HK-2 (cell line): ENCODE data around the gene YIPF1.

ENCODE experiments used
- DNase-seq: peaks from one replicate; pipeline ENCODE4 v3.0.0-alpha.2; 2018; ENCODE audit not compliant: unreplicated experiment

Gene YIPF1

DNA sequence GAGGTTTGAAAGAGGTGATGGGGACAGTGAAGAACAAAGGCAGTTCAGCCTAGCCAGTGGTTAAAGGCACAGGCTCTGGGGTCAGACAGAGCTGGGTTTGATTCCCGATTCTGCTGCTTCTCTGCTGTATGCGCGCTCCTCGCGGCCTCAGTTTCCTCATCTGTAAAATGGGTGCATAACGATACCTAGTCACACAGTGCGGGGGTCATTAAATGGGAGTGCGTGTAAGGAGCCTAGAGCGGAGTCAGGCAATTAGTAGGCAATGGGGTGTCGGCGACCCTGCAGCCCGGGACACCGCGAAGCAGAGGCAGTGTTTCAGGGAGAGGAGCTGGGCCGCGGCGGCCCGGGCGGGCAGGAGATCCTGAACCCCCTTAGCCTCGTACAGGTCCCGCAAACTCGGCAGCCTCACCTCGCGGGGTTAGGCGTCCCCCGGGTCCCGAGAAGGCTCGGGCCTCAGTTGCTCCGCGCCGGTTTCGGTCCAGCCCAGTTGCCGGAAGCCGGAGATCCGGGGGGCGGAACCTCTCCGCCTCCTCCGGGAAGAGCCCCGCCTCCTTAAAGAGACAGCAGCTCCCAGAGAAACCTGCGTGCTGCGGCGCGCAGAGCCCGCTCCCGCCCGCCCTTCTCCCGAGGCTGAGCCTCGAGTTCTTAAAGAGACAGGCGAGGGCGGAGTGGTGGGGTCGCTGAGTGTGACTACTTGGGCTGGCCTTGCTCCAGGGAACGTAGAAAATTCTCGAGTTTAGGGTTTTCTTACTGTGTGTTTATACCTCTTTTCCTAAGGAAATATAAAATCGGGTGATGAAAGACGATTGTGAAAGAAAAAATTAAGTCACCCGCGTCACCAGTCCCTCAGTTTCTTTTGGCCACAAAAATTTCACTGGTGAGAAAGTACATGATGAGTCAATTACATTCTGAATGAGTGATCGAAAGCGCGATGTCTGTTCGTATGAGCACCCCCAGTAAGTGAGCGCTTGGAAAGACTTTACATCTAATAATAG is at the start of gene YIPF1:
TSS of gene YIPF1 (minus strand) at position 494 of the 995 bp plus-strand sequence. CDS start 860 bp downstream, outside the sequence.
- DNase-seq, result peak; percentile 86

DNA sequence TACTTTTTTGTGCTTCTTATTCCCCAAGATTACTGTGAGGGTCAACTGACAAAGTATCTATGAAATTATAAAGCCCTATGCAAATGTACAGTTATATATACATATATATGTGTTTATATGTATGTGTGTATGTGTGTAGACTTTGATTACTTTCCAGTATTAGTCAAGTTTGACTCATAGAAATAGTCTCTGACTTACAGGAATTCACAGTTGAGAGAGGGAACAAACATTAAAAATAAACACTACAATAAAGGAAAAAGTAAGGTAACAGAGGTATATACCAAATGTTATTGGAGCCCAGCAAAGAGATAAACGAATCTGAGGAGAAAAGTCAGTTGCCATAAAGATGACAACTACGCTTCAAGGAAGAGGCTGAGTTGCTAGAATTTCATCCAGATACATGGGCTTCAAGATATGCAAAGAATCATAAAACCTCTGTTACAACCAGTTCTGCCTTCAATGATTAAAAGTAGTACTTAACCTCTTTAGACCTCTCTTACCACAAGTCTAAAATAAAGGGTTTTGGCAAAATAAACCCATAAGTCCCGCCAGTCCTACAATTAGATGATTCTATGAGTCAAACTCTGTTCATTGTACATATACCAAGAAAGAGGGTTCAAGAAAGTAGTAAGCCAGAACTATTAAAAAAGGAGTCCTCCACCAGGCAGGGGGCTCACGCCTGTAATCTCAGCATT is 48.7 kb upstream of the YIPF1 start:
- DNase-seq, result no peak

DNA sequence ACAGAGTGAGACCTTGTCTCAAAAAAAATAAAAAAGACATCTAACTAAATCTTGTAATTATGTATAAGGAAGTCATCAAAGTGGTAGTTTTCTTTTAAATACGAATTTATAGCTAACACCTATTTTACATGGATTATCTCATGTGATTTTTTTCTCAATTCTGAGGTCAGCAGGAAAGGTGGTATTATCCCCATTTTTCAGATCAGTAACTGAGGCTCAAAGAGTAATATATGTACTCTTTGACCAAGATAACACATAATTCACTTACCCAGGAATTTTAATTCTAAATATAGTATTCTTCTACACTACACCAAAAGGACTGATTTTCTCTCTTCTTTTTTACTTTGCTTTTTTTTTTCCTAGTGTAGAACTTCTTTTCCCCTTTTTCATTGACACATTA is 46.8 kb upstream of the YIPF1 start:
- no peak for DNase-seq

DNA sequence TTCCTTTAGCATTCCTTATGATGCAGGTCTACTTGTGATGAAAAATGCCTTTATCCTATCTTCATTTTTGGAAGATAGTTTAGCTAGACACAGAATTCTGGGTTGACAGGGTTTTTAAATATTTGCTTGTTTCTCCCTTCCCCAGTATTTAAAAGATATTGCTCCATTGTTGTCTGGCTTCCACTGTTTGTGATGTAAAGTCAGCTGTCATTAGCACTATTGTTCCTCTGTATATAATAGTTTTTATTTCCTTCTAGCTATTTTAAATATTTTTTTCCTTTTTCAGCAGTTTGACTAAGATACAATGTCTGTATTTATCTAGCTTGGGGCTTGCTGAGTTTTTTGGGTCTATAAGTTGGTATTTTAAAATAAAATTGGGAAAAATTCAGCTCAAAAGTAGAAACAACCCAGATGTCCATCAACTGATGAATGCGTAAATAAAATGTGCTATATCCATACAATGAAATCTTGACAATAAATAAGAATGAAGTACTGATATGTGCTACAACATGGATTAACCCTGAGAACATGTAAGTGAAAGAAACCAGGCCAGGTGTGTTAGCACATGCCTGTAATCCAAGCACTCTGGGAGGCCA is 44.7 kb upstream of the YIPF1 start:
- DNase-seq, result no peak

DNA sequence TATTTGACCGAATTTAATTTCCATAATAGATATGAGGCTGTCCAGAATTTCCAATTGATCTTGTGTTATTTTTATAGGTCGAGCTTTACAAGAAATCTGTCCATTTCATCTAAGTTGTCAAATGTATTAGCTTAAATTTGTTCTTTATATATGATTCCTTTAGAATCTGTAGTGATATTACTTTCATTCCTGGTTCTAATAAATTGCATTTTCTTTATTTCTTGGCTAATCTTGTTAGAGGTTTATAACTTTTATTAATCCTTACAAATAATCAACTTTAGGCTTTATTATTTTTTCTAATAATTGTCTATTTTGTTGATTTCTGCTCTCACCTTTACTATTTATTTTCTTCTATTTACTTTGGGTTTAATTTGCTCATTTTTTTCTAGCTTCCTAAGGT is 41.9 kb upstream of the YIPF1 start:
- DNase-seq, result no peak

DNA sequence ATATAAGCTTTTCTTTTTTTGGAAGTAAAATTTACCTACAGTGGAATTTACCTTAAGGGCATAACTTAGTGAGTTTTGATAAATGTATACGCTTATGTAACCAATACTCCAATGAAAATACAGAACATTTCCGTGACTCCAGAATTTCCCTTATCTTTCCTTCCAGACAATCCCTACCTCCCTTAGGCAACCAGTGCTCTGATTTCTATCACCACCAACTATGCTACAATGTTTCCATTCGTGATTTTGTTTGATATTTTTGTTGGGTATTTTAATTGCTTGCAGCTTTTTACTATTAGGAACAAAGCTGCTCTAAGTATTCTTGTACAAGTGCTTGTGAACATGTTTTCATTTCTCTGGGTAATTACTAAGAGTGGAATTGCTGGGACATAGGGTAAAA is 41.3 kb upstream of the YIPF1 start:
- DNase-seq, result no peak

DNA sequence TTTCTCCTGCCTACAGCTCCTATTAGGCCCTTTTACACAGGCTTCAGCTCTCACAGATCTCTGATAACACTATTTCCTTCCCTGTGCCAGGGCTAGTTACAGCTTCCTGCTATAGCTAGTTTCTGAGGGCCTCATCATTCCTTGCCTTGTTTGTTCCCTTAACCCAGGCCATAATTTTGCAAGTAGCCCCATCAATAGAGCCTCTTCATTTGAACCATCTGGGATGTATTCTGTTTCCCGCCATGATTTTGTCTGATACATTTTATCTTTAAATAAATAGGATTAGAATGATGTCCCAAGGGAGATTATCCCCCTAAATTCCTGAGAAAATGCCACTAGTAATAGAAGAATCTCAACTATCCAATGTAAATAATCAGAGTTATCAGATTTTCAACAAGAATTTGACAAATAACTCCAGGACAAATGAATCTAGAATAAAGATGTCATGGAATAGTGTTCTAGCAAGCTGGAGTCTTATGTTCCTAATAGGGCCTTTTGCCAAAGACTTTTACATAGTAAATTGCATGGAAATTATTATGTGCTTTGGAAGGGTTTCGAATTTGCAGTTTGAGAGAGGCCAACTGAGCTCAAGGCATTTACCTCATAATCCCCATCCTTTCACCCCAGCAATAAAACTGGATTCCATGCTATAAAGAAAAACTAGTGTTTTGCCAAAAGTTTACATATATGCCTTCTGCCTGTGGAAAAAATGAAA is 39.8 kb upstream of the YIPF1 start:
- DNase-seq, result no peak

DNA sequence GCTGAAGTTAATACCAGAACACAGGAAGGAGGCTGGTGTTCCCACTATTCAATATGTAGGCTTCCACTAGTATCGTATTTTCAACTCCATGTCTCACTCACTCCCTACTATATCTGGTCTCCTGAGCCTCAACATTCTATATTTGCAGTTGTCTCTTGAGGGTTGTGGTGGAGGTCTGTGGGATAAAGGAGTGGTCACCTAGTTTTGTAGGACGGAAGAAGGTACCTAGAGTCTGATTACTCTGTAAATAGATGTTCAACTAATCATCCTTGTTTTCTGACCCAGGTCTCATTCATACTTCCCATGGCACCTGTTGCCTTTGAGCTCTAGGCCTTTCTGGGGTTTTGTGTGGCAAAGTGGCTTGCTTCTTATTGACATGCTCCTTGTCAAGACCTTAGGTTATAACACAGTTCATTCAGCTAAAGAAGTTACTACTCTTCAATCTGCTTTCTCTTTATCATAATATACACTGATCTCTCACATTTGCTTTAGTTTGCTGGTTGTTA is 37.8 kb upstream of the YIPF1 start:
- DNase-seq, result no peak

DNA sequence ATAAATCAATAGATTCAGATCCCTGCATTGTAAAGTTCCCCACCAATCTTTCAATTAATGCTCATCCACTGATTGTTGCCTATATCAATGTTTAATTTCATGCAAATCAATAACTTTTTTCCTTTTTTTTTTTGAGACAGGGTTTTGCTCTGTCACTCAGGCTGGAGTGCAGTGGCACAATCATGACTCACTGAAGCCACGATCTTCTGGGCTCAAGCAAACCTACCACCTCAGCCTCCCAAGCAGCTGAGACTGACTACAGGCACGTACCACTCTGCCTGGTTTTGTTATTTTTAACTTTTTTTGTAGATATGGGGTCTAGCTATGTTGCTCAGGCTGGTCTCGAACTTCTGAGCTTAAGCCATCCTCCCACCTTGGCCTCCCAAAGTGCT is 30.1 kb upstream of the YIPF1 start:
- DNase-seq, result no peak

DNA sequence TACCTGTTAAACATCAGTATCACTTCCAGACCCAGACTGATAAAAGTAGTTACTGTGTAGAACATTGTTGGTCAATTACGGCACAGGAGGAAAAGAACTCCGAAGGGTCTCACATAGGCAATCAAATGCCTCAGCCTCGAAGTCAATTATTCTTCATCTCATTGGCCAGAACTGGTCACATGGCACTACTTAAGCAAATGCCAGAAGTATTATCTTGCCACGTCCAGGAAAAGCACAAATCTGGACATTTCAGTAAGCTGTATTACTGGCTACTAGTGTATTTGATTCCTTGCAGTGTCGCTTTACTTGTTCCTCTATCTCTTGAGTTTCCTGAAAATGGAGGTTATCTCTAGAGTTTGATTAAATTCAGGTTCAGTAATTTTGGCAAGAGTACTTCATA is 28.7 kb upstream of the YIPF1 start:
- DNase-seq, result no peak

DNA sequence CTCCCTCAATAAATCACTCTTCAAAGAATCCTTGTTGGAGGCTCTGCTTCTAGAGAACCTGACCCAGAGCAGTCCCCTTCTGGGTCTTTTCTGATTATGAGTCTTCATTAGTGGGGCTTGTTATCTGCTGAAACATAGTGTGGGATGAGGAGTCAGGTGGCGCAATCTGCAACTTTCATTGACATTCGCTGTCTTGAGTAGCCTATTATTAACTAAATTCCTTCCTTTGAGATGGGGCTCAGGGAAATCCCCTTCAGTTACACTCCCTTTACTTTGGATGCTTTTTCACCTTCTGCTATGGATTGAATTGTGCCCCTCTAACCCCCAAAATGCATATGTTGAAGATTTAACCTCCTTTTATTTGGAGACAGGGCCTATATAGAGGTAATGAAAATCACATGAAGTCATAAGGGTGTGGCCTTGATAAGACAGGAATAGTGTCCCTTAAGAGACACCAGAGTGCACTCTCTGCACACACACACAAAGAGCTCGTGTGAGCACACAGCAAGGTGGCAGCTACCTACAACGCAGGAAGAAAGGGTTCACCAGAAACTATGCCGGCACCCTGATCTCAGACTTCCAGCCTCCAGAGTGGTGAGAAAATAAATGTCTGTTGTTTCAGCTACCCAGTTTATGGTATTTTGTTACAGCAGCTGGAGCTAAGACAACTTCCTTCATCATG is 23.9 kb upstream of the YIPF1 start:
- no peak for DNase-seq

DNA sequence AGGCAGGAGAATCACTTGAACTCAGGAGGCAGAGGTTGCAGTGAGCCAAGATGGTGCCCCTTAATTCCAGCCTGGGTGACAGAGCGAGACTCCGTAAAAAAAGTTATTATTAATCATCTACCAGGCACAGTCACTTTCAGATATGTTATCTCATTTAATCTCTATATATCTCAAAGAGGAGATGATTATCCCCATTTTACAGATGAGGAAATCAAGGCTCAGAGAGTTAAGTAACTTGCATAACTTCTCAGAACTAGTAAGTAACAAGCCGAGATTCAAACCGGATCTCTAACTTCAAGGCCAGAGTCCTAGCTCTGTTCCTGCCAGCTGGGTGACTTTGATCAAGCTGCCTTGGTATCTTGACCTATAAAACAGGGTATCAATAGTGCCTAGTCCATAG is 21.8 kb upstream of the YIPF1 start:
- no peak for DNase-seq

DNA sequence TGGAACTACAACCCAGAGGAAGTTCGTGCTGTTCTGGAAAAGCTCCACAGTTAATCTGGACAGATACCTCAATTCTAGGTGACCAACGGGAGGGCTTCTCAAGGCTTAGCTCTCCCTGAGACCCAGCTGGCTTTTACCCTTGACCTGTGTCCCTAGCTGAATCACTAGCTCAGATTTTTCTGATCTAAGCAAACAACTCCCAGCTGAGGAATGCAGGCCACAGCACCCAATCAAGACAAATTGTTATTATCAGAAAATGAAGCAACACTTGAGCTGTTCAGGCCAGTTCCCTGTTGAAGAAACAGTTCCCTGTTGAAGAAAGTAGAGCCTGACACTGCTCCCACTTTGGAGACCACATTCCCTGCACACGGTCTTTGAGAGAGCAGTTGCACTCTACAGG is 20.3 kb upstream of the YIPF1 start:
- no peak for DNase-seq

DNA sequence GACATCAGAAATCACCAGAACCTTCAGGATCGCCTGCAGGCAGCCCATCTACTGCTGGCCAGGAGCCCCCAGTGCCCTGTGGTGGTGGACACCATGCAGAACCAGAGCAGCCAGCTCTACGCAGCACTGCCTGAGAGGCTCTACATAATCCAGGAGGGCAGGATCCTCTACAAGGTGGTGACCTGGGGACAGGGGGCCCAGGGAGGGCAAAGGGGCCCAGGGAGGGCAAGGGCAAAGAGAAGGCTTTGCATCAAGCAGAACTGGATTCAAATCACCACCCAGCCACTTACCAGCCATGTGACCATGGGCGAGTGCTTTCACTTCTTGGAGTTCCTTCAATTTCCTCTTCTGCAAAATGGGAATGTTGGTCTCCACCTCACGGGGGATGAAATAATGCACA is 16.5 kb upstream of the YIPF1 start:
- no peak for DNase-seq

DNA sequence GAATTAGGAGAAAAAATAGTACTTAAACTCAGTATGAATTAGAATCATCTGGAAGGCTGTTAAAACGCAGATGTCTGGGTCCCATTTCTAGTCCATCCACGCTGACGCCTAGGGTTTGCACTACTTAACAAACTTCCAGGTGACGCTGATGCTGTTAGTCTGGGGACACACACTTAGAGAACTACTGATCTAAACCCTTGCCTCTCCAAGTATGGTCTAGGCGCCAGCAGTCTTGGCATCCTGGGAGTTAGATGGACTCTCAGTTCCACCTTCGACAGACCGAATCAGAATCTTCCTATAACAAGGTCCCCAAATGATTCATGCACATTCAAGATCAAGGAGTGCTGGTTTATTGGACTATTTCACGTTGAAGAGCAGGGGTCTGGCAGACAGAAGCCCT is 15.9 kb upstream of the YIPF1 start:
- DNase-seq, result no peak

DNA sequence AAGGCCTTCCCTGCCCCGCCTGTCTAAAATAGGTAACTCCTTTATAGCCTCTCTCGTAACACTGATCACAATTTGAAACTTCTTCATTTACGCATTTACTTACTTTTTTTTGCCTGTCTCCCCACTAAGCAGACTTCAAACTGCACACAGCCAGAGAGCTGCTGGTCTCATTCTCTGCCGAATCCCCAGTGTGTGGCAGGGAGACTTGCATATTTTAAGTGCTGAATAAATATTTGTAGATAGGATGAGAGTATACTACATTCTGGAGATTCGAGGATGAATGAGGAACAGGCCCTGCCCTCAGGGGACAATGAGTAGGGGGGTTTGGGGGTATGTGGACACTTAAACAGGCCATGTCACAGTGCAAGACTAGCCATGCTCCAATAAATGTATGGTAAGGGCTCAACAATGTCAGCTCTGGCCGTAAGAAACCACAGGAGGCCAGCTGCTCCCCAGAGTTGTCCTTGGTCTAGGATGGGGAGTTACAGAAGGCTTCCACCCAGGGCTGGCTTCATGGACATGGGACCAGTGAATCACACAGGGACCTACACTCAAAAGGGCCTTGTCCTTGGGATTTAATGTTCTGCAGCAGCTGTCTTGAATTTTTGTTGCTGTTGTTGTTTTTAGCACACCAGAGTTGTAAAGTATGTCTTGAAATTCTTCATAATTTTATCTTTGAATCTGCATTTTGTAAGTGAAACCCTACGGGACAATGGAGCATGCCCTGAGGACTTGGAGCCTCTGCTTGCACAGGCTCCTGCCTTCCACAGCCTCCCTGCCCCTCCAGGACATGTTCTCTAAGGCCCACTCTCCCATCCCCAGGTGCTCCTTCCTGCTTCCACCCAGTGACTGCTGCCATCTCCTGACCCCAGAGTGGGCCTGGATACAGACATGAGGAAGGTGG is 12.9 kb upstream of the YIPF1 start:
- no peak for DNase-seq

DNA sequence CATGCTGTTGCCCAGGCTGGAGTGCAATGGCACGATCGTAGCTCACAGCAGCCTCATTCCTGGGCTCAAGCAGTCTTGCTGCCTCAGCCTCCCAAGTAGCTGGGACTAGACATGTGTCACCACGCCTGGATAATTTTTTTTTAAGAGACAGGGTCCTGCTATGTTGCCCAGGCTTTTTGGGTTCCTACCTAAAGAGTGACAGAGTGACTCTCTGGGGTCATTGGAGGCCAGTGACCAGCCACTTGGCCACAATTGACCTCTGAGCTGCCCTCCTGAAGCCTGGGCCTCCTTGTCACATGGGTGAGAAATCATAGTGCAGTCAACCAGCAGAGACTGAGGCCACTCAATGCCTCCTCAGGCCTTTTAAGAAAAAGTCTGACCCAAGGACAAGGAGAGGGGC is 10.1 kb upstream of the YIPF1 start:
- DNase-seq, result peak; percentile 20

DNA sequence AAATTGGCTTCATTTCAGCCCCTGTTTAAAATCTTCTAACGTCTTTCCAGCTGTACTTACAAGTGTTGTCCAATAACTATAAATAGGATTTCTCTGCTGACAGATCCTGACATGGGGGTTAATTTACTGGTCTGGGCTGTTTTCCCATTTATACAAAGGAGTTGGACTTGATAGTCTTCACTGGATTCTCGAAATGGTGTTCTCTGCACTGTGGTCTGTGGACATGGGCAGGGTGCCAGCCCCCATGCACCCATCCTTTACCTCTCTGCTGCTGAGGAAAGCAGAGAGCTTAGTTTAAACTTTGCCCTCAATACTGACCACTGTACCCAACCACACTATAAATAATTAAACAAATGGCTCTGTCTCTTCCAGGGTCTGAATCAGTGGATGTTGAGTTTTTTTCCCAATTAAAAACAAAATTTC is 9.6 kb upstream of the YIPF1 start:
- DNase-seq, result peak; percentile 71

DNA sequence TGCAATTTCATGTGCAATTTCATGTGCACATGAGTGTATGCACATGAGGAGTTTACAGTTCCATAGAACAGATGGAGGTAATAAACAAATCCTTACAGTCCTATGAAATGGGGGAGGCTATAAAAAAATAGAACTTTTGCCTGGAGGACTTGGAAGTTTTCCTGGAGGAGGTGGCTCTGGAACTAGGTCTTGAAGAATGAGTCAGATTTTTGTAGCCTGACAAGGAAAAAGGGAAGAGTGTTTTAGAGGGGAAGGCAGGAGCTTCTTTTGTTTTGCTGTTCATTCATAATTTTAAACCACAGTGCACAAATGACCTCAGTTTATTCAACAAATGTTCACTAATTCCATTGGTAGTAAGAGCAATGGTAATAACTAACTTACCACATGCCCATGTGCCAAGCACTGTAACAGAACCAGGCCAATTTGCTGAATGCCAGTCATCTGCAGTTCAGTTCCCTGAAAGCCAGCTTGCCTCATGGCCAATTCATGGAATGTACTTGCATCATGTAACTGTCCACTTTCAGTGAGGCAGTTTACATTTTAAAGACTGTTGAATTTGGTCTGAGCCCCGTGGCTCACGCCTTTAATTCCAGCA is 7.1 kb upstream of the YIPF1 start:
- DNase-seq, result peak; percentile 47

DNA sequence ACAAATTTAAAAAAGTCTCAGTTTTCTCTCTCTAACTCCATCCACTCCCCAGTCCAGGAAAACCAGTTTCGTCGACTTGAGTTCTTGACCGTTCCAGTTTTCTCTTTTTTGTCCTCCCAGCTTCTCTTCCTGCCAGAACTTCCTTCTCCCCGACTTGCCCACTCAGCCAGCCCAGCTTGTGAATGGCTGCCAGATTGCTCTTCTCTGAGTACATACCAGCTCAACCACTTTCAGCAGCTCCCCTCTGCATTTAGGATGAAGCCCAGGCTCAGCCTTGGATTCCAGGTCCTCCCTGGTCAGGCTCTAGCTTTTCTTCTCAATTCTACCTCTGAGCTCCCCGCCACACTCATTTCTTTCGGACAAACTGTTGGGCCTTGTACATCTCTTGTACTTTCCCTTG is 5.8 kb upstream of the YIPF1 start:
- no peak for DNase-seq
